T-helper 1 cell treated with Interleukin-12 subunit alpha and Interleukin-12 subunit beta and Interleukin-4 antibody, amounts not matched to agents 30 μg/mL and 1 μg/mL, for 36 hours (primary cell): ENCODE results near the gene EPN1.

ENCODE experiments used
- H3K27ac Mint-ChIP-seq: one replicate; pipeline ENCODE4 v1.8.0; 2021; ENCODE audit warnings: mild to moderate bottlenecking, mixed read lengths
- H3K27me3 Mint-ChIP-seq: one replicate; pipeline ENCODE4 v1.8.0; 2021; ENCODE audit warnings: low read depth, mixed read lengths
- H3K36me3 Mint-ChIP-seq: one replicate; pipeline ENCODE4 v1.8.0; 2021; ENCODE audit warnings: low read depth, mixed read lengths
- H3K4me1 Mint-ChIP-seq: one replicate; pipeline ENCODE4 v1.8.0; 2021; ENCODE audit warnings: low read depth, mixed read lengths
- H3K4me3 Mint-ChIP-seq: one replicate; pipeline ENCODE4 v1.8.0; 2021; ENCODE audit warnings: mild to moderate bottlenecking, moderate library complexity, mixed read lengths
- H3K9me3 Mint-ChIP-seq: one replicate; pipeline ENCODE4 v1.8.0; 2021; ENCODE audit warnings: mixed read lengths

The EPN1 gene

DNA sequence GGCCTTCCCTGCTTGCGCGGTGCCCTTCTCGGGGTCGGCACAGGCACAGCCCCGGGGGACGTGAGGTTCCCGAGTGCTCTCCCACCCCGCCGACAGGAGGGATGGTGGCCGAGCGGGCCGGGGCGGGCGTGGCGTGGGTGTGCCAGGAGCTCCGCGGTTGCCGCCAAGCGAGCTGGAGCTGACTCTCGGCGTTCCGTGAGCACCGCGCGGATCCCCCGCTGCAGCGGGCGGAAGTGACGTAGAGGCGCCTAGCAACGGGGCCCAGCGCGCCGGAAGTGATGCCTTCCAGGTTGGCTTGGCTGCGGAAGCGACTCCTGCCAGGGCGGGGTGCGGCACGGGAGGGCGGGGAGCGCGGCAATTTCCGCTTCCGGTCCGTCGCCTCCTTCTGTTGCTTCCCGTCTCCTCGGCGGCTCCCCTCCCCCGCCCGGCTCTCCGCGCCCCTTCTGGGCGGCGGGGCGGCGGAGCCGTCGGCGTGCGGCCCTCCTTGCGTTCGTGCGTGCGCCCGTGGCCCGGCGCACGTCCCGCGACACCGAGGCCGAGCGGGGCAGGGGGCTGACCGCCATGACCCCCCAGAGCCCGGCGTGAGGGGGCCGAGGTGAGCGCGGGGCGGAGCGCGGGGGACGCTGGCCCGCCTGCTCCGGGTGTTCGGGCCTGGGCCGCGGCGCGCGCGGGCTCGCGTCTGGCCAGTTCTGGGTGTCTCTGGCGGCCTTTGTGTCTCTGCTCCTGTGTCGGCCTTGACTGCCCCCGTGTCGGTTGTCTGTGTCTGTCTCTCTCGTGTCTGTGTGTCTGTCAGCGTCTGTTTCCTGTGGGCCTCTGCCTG lies at the start of gene EPN1:
Gene EPN1, plus strand, starts transcription at position 386 of the 820 bp plus-strand sequence. CDS start 3,402 bp downstream, outside the sequence.
- peak within 1 kb of the TSS; percentile 93 for H3K27ac Mint-ChIP-seq

DNA sequence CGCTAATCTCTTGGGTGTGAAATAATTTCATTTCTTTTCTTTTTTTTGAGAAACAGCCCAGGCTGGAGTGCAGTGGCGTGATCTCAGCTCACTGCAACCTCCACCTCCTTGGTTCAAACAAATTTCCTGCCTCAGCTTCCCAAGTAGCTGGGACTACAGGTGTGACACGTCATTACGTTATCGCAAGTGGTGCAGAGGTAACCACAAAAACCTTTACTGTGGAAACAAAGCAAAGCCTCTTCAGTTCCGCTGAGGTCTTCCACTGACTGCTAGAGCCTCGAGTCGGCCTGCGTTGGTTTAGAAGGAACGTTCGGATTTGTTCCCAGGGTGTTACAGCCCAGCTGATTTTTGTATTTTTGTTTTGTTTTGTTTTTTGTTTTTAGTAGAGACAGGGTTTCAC lies 48.7 kb upstream of the EPN1 start:
- peak overlapping the region; percentile 90 for H3K27ac Mint-ChIP-seq
- peaks cover 5% of the 10 kb centered on the region for H3K27me3 Mint-ChIP-seq
- H3K4me3 Mint-ChIP-seq: peak overlapping the region; percentile 75

More for the DNA sequence above, at the start of gene EPN1:
- Mint-ChIP-seq H3K9me3 (no peaks in the 10 kb centered on the region), H3K36me3 (peaks cover 34% of the 10 kb centered on the region), H3K4me1 (peaks cover 46% of the 10 kb centered on the region), H3K27me3 (no peaks in the 10 kb centered on the region), H3K4me3 (peak within 1 kb of the TSS; percentile 97)

DNA sequence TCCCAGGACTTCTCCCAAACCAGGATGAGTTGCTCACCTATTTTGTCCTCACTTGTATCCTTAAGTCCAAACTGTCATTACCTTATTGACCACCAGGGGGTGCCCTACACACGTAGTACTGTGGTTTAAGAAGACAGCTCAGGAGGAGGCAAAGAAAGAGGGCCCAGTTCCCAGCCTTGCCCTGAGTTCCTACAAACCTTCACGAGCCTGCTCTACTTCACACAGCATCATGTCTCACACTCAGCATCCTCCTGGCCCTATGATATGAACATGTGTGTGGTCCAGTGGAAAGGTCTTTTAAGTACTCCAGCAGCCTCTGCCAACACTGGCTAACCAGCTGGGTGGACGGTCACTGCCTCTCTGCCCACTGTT lies 42.6 kb upstream of the EPN1 start:
- peaks cover 37% of the 10 kb centered on the region for H3K4me1 Mint-ChIP-seq
- H3K27ac Mint-ChIP-seq: peak overlapping the region; percentile 42
- H3K4me3 Mint-ChIP-seq: no peak overlapping the region
- H3K9me3 Mint-ChIP-seq: no peaks in the 10 kb centered on the region
- H3K36me3 Mint-ChIP-seq: peaks cover 16% of the 10 kb centered on the region
- H3K27me3 Mint-ChIP-seq: peaks cover 5% of the 10 kb centered on the region

More for the DNA sequence above, 48.7 kb upstream of the EPN1 start:
- H3K4me1 Mint-ChIP-seq: peaks cover 34% of the 10 kb centered on the region
- H3K9me3 Mint-ChIP-seq: no peaks in the 10 kb centered on the region
- H3K36me3 Mint-ChIP-seq: peaks cover 3% of the 10 kb centered on the region

DNA sequence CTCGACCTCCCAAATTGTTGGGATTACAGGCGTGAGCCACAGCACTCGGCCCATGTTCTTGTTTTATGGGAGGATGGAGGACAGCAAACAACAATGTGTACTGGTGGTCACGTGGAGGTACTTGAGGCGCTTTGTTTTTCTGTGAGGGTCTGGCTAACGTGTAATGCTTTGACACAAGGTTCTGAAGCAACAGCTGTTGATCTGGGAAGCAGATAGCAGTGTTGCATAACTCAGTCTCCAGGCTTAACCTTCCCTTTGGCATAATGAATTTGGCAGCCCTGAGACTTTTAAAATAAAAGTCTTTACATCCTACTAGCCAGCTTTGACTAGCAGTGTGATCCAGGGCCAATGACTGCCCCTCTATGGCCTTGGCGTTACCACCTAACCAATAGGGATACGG lies 41.2 kb upstream of the EPN1 start:
- Mint-ChIP-seq H3K4me1 (peaks cover 37% of the 10 kb centered on the region), H3K36me3 (peaks cover 16% of the 10 kb centered on the region), H3K4me3 (no peak overlapping the region), H3K27ac (no peak overlapping the region), H3K9me3 (no peaks in the 10 kb centered on the region), H3K27me3 (no peaks in the 10 kb centered on the region)

DNA sequence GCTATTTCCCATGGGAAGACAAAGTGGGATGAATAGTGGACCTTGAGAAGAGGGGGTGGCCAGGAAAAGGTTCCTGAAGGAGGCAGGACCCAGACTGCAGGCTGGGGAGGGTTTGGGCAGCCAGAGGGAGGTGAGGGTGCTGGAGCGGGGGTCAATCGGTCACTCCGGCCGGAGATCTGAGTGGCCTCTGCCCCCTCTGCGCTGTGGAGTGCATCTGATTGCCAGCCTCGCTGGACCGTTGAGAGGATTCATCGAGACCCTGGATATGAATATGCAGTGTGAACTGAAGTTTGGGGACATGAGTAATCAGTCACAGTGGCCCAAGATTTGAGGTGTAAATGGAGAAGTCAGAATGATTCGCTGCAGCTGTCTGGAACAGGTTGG lies 39.7 kb upstream of the EPN1 start:
- Mint-ChIP-seq H3K36me3 (peaks cover 19% of the 10 kb centered on the region), H3K27ac (peak overlapping the region; percentile 100), H3K4me1 (peaks cover 43% of the 10 kb centered on the region), H3K4me3 (peak overlapping the region; percentile 100), H3K27me3 (no peaks in the 10 kb centered on the region), H3K9me3 (no peaks in the 10 kb centered on the region)

DNA sequence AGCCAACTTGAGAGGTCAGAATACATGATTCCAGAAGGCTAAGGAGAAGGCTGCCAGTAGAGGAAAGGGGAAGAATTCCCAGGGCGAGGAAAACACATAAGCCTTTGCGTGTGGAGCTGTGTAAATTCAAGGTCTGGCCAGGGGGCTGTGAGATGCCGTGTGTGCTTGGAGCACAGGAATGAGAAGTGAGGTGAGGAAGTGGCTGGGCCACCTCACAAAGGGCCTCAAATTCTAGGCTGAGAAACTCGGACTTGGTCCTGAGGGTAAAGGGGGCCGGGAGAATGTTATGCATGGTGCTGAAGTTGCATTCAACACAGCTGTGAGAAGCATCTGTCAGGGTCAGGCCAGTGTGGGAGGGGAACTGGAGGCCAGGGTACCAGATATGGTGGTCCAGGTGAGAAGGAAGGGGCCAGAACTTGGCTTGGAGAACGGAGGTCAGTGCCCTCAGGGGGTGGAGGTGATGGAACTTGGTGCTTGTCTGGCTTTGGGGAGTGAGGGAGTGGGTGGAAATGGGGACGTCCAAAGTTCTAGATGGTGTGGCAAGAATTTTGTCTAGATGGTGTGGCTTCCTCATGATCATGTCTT lies 39.1 kb upstream of the EPN1 start:
- no peaks in the 10 kb centered on the region for H3K27me3 Mint-ChIP-seq
- no peaks in the 10 kb centered on the region for H3K9me3 Mint-ChIP-seq
- peak overlapping the region; percentile 100 for H3K4me3 Mint-ChIP-seq
- H3K27ac Mint-ChIP-seq: peak overlapping the region; percentile 100
- peaks cover 46% of the 10 kb centered on the region for H3K4me1 Mint-ChIP-seq
- peaks cover 19% of the 10 kb centered on the region for H3K36me3 Mint-ChIP-seq

DNA sequence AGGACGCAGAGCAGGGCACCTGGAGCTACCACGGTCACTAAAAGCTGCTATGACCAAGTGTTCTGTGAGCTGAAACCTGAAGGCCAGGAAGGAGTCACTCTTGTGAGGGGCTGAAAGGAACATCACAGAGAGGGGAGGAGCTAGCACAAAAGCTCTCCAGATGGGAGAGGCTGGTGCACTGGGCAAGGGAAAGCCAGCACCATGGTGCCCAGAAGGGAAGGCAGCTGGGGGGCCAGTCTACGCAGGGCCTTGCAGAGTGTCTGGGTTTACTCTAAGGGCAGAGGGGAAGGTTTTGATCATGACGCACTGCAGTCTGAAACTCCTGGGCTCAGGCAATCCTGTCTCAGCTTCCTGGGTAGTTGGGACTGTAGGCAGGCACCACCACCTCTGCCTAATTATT lies 38.3 kb upstream of the EPN1 start:
- Mint-ChIP-seq H3K4me1 (peaks cover 46% of the 10 kb centered on the region), H3K27ac (peak overlapping the region; percentile 100), H3K27me3 (no peaks in the 10 kb centered on the region), H3K9me3 (no peaks in the 10 kb centered on the region), H3K4me3 (peak overlapping the region; percentile 100), H3K36me3 (peaks cover 19% of the 10 kb centered on the region)

DNA sequence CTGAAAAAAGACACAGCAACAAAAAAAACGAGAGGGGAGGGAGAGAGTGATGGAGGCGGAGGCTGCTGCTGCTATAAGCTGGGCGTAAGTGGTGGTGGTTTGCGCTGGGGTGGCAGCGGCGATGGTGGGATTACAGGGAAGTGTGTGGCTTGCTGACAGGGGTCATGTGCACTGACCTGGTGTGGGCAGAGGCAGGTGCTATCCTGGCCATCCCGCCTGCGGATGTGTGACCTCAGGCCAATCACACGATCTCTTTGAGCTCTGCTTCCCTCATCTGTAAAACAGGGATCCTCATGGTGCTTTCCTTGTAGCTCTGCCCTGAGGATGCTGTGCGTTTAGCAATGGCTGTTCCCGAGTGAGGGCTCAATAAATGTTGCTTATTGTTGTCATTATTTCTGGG lies 37.5 kb upstream of the EPN1 start:
- Mint-ChIP-seq H3K27me3 (no peaks in the 10 kb centered on the region), H3K27ac (no peak overlapping the region), H3K36me3 (peaks cover 19% of the 10 kb centered on the region), H3K9me3 (no peaks in the 10 kb centered on the region), H3K4me1 (peaks cover 43% of the 10 kb centered on the region), H3K4me3 (no peak overlapping the region)

DNA sequence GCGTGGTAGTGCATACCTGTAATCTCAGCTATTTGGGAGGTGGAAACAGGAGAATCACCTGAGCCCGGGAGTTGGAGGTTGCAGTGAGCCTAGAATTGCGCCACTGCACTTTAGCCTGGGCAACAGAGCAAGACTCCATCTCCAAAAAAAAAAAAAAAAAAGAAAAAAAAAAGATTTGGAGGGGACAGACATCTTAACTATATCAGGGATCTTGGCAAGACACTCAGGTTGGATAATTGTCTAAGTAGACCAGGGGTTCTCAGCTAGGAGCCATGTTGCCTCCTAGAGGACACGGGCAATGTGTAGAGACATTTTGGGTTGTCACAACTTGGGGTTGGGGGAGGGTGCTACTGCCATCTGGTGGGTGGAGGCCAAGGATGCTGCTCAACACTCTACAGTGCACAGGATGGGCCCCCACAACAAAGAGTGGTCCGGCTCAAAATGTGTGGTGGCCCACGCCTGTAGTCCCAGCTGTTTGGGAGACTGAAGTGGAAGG lies 36.1 kb upstream of the EPN1 start:
- Mint-ChIP-seq H3K4me1 (peaks cover 49% of the 10 kb centered on the region), H3K36me3 (peaks cover 19% of the 10 kb centered on the region), H3K9me3 (no peaks in the 10 kb centered on the region)

DNA sequence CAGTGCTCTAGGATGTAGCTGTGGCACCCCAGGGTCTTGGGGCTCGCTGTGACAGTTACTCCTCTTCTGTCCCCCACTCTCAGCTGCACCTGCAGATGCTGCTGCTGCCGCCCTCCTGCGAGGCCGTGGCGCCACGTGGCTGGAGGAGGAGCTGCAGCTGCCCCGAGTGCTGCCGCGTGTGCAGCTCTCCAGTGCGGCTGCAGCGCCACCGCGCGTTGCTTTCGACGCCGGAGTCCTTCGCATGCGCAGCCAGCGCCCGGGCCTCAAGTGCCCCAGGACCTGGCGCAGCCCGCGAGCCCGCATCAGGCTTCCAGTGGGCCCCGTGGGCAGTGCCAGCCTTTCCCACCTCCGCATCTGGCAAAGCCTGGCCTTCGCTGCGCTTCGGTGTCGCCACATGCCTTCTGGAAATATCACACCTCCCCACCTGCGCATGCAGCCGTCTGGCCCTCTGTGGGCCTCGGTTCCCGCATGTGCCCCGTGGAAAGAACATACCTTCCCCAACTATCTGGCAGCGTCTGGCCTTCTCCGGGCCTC lies 34.9 kb upstream of the EPN1 start:
- Mint-ChIP-seq H3K27ac (peak overlapping the region; percentile 86), H3K36me3 (peaks cover 15% of the 10 kb centered on the region), H3K4me1 (peaks cover 47% of the 10 kb centered on the region), H3K9me3 (no peaks in the 10 kb centered on the region), H3K4me3 (peak overlapping the region; percentile 66), H3K27me3 (no peaks in the 10 kb centered on the region)

More for the DNA sequence above, 36.1 kb upstream of the EPN1 start:
- Mint-ChIP-seq H3K4me3 (peak overlapping the region; percentile 64), H3K27me3 (no peaks in the 10 kb centered on the region), H3K27ac (peak overlapping the region; percentile 77)

DNA sequence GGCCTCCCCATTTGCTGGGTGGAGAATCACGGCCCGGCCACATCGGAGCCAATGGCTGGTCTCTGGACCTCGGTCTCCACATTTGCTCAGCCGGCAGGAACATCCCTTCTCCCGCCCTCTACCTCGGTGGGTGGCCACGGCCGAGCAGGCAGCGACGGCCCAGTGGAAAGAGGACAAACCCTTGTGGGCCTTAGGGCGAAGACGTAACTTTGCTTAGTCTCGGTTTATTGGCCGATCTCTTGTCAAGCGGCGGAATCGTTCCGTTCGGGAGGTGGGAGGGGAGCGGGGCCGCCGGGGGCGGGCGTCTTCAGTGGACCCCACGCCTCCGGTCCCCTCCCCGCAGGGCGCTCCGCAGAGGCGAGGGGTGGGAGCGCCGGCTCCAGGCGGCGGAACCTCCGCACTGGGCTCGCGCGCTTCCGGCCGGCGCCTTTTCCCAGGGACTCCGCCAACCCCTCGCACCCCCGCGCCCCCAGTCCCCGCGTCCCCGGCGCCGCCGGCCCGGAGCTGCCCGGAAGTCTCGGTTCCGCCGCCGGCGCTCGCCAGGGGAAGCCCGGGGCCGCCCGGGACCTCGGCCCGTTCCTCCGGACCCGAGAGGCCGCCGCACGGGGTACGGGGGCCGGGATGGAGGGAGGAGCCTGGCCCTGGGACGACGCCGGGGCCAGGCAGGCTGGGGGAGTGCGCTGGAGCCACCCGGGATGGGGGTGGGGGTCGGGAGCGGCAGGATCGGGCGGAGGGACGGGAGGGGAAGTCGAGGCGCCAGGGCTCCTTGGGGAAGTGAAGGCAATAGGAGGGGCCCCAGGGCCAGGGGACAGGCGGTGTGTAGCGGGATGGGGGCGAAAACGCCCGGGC lies 34.2 kb upstream of the EPN1 start, which contains the start of gene ZNF580:
Gene ZNF580, plus strand, starts transcription at position 426 of the 849 bp plus-strand sequence. CDS start 1,507 bp downstream, outside the sequence.
- H3K4me1 Mint-ChIP-seq: peaks cover 46% of the 10 kb centered on the region
- peaks cover 14% of the 10 kb centered on the region for H3K36me3 Mint-ChIP-seq
- no peaks in the 10 kb centered on the region for H3K9me3 Mint-ChIP-seq
- peak within 1 kb of the TSS; percentile 95 for H3K27ac Mint-ChIP-seq
- no peaks in the 10 kb centered on the region for H3K27me3 Mint-ChIP-seq
- peak within 1 kb of the TSS; percentile 94 for H3K4me3 Mint-ChIP-seq

DNA sequence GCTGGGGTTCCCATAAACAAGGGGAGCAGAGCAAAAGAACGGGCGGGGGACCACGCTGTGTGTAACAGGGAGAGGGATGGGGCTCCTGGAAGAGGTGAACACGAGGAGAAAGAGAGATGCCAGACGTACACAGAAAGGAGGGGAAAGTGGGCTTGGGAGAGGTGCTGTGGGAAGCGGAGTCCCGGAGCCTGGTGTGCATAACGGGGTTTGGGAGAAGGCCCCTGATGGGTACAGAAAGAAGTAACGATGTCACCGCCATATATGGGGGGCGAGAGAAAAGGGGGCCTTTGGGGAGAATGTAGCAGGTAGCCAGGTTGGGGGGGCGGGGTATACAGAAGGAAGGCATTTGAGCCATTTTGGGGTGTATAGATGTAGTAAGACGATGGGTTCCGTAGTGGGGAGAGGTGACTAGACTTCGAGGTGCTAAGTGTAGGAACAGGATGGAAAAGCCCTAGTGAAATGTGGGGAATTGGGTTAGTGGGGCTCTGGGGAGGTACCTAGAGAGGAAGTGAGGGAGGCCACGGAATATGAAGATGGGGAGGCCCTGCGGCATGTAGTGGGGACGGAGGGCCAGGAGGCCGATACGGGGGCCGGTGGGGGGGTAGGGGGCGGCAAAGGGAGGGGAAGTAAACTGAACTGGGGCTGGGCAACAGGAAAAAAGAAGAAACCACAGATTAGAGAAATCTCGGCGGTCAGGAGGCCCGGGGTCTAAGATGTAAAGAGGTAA lies 33.4 kb upstream of the EPN1 start:
- peak overlapping the region; percentile 95 for H3K27ac Mint-ChIP-seq
- peak overlapping the region; percentile 94 for H3K4me3 Mint-ChIP-seq
- H3K4me1 Mint-ChIP-seq: peaks cover 38% of the 10 kb centered on the region
- no peaks in the 10 kb centered on the region for H3K27me3 Mint-ChIP-seq
- H3K36me3 Mint-ChIP-seq: peaks cover 11% of the 10 kb centered on the region
- H3K9me3 Mint-ChIP-seq: no peaks in the 10 kb centered on the region

DNA sequence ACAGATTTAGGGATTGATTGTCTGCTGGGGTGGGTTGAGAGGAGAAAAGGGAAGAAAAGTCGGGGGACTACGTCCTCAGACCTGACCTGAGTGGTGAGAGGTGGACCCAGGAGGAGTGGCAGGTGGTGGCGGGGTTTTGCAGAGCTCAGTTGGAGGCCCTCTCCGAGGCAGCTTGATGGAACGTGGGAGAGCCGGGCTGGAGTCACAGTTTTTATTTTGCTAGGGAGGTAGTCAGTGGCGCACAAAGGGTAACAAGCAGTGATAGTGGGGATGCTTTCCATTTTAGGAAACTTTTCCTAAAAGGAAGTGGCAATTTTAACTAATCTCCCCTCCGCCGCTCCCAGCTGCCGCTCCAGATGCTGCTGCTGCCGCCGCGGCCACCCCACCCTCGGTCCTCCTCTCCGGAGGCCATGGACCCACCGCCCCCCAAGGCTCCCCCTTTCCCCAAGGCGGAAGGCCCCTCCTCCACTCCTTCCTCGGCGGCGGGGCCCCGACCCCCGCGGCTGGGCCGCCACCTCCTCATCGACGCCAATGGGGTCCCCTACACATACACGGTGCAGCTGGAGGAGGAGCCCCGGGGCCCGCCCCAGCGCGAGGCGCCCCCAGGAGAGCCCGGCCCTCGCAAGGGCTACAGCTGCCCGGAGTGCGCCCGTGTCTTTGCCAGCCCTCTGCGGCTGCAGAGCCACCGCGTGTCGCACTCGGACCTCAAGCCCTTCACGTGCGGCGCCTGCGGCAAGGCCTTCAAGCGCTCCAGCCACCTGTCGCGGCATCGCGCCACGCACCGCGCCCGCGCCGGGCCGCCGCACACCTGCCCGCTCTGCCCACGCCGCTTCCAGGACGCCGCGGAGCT lies 32.6 kb upstream of the EPN1 start:
- Mint-ChIP-seq H3K9me3 (no peaks in the 10 kb centered on the region), H3K27me3 (no peaks in the 10 kb centered on the region), H3K36me3 (peaks cover 13% of the 10 kb centered on the region), H3K4me1 (peaks cover 38% of the 10 kb centered on the region), H3K27ac (peak overlapping the region; percentile 97), H3K4me3 (peak overlapping the region; percentile 96)
